ENCODE data around the gene NR6A1.

NR6A1 gene

DNA sequence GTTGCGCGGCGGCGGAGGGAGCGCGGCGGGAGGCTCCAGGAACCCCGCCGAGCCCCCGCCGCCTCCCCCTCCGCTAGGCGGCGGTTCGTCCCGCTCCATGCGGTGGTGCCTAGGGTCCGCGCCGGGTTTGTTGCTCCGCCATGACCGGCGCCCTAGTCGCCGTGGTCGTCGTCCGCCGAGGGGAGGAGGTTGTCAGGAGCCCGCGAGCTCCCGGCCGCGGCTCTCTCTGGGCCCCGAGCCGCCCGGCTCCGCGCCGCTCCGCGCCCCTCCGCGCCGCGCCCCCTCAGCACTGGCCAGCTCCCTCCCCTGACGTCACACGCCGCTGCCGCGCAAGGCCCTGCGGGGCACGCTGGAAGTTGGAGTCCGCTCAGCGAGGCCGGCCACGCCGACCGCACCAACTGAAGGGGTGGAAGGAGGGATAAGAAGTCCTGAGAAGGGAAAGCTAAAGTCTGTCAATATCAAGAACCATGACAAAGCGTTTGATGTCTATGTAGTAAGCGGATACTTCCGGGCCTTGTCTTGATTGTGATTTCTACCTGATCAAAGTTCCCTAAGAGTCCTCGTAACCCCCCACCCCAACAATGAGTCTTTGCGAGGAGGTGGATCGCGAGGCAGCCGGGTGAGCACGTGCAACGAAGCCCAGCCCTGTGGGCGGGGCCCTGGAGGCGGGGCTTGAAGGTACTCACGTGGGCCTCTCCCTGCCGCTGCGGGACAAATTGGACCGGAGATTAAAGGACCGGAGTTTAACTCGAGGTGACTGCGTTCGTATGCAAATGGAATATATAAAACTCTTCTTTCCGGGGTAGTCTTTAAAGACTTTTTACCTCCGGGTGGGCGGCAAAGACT lies at the start of gene NR6A1:
TSS of gene NR6A1 (minus strand) at position 291 of the 846 bp plus-strand sequence.
- H3K9ac ChIP-seq (ENCODE audit: low read length) = peak within 1 kb of the TSS; percentile 91
- no peaks in the 10 kb centered on the region for H3K36me3 ChIP-seq (ENCODE audit: control insufficient read depth, low read depth, low read length)
- peaks cover 31% of the 10 kb centered on the region for H3K4me1 ChIP-seq (ENCODE audit: control insufficient read depth, low read depth, low read length)
- peak within 1 kb of the TSS; percentile 89 for H3K4me3 ChIP-seq (ENCODE audit: low read length)
- H3K27me3 ChIP-seq (ENCODE audit: control insufficient read depth, insufficient read depth, low read length) = peaks cover 28% of the 10 kb centered on the region
- H3K9me3 ChIP-seq (ENCODE audit: control insufficient read depth, low read depth, low read length) = no peaks in the 10 kb centered on the region
- H3K27ac ChIP-seq (ENCODE audit: low read length) = peak within 1 kb of the TSS; percentile 99

DNA sequence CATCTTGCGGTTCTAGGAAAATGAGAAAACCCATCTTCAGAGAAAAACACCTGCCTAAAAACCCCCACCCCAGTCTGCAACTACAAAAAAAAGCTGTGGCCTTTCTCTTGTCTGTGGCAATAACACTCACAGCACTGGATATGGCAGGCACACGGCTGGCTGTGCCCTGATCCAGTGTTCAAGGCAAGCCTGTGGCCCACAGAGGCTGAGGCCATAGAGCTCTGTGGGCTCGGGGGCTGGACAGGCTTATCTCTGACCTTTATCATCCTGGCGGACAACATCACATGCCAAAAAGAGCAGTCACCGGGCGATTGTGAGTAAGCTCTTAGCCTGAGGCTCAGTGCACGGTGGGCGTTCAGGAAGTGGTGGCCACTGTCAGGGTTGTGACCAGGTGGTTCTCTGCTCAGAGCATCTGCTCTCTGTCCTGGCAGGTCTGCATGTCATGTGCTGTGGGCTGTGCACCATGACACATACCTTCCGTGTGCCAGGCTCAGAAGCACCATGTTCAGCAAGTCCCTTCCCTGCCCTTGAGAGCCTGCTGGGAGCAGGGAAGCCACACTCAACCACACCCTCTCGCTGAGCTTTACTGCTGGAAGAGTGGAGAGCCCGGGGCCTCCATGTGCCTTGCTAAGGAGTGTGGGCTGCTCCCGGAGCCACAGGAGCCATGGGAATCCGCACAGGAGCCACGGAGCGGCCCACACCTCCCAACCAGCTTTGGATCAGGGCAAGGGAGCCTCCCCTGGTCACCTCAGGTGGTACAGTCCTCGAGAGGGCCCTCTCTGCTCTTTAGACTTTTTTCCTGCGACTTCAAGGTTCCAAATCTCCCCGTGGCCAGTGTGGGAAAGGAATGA lies 47.5 kb upstream of the NR6A1 start:
- Histone ChIP-seq H3K4me3 (ENCODE audit: low read length) (no peak overlapping the region), H3K27ac (ENCODE audit: low read length) (no peak overlapping the region)

DNA sequence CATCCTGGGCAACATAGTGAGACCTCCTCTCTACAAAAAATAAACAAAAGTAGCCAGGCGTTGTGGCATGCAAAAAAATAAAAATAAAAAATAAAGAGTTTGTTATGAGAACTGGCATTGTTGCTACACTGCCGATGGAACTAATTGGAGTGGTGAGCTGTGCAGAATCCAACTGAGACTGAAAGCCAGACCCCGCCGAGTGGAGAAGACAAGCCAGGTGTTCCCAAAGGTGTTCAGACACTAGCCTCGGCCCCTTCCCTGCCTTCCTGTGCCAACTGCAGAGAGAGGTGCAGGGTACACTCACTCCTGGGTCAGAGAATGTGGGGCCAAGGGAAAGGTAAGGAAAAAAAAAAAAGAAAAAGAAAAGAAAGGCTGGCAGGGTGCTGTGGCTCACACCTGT lies 44.5 kb upstream of the NR6A1 start:
- H3K27me3 ChIP-seq (ENCODE audit: control insufficient read depth, insufficient read depth, low read length) = no peaks in the 10 kb centered on the region
- H3K9me3 ChIP-seq (ENCODE audit: control insufficient read depth, low read depth, low read length) = no peaks in the 10 kb centered on the region
- no peak overlapping the region for H3K9ac ChIP-seq (ENCODE audit: low read length)
- H3K4me3 ChIP-seq (ENCODE audit: low read length) = no peak overlapping the region
- H3K27ac ChIP-seq (ENCODE audit: low read length) = no peak overlapping the region
- no peaks in the 10 kb centered on the region for H3K36me3 ChIP-seq (ENCODE audit: control insufficient read depth, low read depth, low read length)
- peaks cover 20% of the 10 kb centered on the region for H3K4me1 ChIP-seq (ENCODE audit: control insufficient read depth, low read depth, low read length)

More for the DNA sequence above, 47.5 kb upstream of the NR6A1 start:
- no peaks in the 10 kb centered on the region for H3K4me1 ChIP-seq (ENCODE audit: control insufficient read depth, low read depth, low read length)
- no peak overlapping the region for H3K9ac ChIP-seq (ENCODE audit: low read length)
- H3K36me3 ChIP-seq (ENCODE audit: control insufficient read depth, low read depth, low read length) = no peaks in the 10 kb centered on the region
- H3K27me3 ChIP-seq (ENCODE audit: control insufficient read depth, insufficient read depth, low read length) = no peaks in the 10 kb centered on the region
- no peaks in the 10 kb centered on the region for H3K9me3 ChIP-seq (ENCODE audit: control insufficient read depth, low read depth, low read length)

DNA sequence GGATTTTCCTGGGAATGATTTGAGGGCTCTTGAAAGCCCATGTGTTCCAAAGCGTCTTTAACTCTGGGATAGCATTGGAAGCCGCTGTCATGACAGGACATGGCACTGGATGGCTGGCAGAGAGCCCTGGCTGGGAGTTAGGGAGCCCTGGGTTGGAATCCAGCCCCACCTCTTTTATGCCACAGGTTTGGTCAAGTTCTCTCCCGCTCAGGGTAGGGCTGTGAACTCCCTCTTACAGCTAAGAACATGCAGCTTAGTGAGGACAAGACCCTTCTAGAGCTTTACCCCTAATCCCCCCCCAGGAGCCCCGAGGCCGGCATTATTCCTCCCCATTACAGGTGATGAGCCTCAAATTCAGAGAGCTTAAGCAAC lies 43.0 kb upstream of the NR6A1 start:
- Histone ChIP-seq H3K27me3 (ENCODE audit: control insufficient read depth, insufficient read depth, low read length) (no peaks in the 10 kb centered on the region), H3K9ac (ENCODE audit: low read length) (no peak overlapping the region)

DNA sequence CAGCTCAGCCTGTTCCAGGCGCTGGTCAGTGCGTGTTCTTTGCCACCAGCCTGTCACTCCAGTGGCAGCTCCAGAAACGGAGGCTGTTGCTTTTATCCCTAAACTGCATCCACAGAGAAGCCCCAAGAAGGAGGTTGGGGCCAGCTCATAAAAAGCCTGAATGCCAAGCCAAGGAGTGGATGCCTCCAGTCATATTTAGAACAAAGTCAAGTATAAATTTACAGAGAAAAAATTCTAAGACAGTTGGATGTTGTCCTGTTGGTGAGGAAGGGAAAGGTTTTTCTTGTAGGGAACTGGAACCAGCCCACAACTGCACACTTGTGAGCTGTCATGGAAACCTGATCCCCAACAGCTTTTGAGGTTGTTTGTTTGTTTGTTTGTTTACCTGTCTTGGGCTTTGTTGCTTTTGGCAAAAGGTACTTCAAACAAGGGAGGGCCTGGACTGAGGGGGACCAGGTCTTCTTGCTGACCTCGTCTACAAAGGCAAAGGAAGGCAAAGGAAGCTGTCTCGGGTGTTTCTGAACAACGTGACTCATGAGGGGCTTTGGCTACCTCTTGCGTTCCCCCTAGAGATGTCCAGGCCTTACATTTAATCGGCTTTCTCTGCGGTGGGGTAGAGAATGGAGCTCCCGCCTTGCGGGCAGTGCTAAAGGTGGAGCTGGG lies 42.5 kb upstream of the NR6A1 start:
- Histone ChIP-seq H3K9ac (ENCODE audit: low read length) (no peak overlapping the region), H3K27ac (ENCODE audit: low read length) (no peak overlapping the region), H3K9me3 (ENCODE audit: control insufficient read depth, low read depth, low read length) (no peaks in the 10 kb centered on the region), H3K4me1 (ENCODE audit: control insufficient read depth, low read depth, low read length) (peaks cover 24% of the 10 kb centered on the region), H3K27me3 (ENCODE audit: control insufficient read depth, insufficient read depth, low read length) (no peaks in the 10 kb centered on the region), H3K36me3 (ENCODE audit: control insufficient read depth, low read depth, low read length) (no peaks in the 10 kb centered on the region), H3K4me3 (ENCODE audit: low read length) (no peak overlapping the region)

More for the DNA sequence above, 43.0 kb upstream of the NR6A1 start:
- Histone ChIP-seq H3K27ac (ENCODE audit: low read length) (no peak overlapping the region), H3K4me1 (ENCODE audit: control insufficient read depth, low read depth, low read length) (peaks cover 24% of the 10 kb centered on the region), H3K36me3 (ENCODE audit: control insufficient read depth, low read depth, low read length) (no peaks in the 10 kb centered on the region), H3K4me3 (ENCODE audit: low read length) (no peak overlapping the region), H3K9me3 (ENCODE audit: control insufficient read depth, low read depth, low read length) (no peaks in the 10 kb centered on the region)

DNA sequence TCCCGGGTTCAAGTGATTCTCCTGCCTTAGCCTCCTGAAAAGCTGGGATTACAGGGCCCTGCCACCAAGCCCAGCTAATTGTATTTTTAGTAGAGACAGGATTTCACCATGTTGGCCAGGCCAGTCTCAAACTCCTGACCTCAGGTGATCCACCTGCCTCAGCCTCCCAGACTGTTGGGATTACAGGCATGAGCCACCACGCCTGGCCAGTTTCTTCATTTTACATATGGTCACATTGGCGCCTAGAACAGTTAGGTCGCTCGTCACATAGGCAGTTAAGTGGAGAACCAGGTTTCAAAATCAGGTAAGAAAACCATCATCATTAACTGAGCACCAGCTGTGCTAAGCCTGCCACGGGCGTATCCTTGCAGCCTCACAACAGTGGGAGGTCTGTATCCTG lies 41.9 kb upstream of the NR6A1 start:
- no peak overlapping the region for H3K27ac ChIP-seq (ENCODE audit: low read length)
- H3K27me3 ChIP-seq (ENCODE audit: control insufficient read depth, insufficient read depth, low read length) = no peaks in the 10 kb centered on the region
- no peak overlapping the region for H3K4me3 ChIP-seq (ENCODE audit: low read length)
- H3K36me3 ChIP-seq (ENCODE audit: control insufficient read depth, low read depth, low read length) = no peaks in the 10 kb centered on the region
- H3K9me3 ChIP-seq (ENCODE audit: control insufficient read depth, low read depth, low read length) = no peaks in the 10 kb centered on the region
- H3K9ac ChIP-seq (ENCODE audit: low read length) = no peak overlapping the region
- peaks cover 24% of the 10 kb centered on the region for H3K4me1 ChIP-seq (ENCODE audit: control insufficient read depth, low read depth, low read length)

DNA sequence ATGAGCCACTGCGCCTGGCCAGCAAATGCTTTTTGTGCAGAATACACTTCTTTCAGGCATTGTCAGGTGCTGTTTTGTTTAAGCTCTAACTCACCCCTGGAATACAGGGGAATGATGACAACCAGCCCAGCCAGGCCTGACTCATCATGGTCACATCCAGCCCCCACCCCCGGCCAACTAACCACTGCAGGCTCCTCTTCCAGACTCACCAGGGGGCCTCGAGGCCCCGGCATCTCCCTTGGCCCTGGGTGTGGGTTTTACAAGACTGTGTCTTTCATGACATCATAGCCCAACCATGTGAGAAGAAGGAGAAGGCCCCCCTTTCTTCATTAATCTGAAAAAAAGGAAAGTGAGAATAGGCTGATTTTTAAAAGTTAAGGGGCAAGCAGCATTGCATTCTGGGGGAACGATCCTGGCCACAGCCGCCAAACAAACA lies 41.3 kb upstream of the NR6A1 start:
- no peaks in the 10 kb centered on the region for H3K9me3 ChIP-seq (ENCODE audit: control insufficient read depth, low read depth, low read length)
- no peaks in the 10 kb centered on the region for H3K36me3 ChIP-seq (ENCODE audit: control insufficient read depth, low read depth, low read length)
- H3K4me3 ChIP-seq (ENCODE audit: low read length) = no peak overlapping the region
- H3K27me3 ChIP-seq (ENCODE audit: control insufficient read depth, insufficient read depth, low read length) = no peaks in the 10 kb centered on the region
- peaks cover 24% of the 10 kb centered on the region for H3K4me1 ChIP-seq (ENCODE audit: control insufficient read depth, low read depth, low read length)
- H3K27ac ChIP-seq (ENCODE audit: low read length) = no peak overlapping the region
- no peak overlapping the region for H3K9ac ChIP-seq (ENCODE audit: low read length)

DNA sequence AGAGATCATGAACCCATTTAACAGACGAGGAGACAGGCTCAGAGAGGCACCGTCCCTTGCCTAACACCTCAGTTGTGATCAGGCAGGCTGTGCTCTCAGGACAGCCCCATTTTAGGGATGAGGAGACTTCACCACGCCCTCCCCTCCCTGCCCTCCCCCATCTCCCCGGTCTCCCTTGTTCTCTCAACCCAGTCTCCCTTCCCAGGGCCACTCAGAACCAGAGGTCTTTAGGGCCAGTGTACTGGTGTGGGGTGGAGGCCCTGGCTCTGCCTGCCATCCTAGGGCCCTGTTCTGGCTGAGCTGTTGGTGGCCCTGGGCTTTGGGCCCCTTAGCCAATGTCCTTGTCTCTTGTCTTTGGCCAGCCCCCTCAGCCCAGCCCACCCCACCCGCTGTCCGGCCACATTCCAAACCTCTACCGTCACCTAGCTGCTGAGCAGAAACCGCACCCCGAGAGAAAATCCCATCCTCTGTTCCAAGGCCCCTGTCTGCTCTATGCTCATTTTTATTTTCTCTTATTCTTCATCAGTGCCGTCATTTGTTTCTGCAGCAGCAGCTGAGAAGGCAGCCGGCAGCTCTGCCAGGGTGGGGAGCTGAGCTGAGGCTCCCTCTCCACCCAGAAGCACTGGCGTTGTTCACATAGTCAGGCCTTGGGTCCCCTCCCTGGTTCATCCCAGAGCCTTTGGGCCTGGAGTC lies 39.7 kb upstream of the NR6A1 start:
- peak overlapping the region; percentile 81 for H3K27ac ChIP-seq (ENCODE audit: low read length)
- H3K4me3 ChIP-seq (ENCODE audit: low read length) = no peak overlapping the region
- H3K9me3 ChIP-seq (ENCODE audit: control insufficient read depth, low read depth, low read length) = no peaks in the 10 kb centered on the region
- peaks cover 24% of the 10 kb centered on the region for H3K4me1 ChIP-seq (ENCODE audit: control insufficient read depth, low read depth, low read length)
- H3K36me3 ChIP-seq (ENCODE audit: control insufficient read depth, low read depth, low read length) = no peaks in the 10 kb centered on the region
- H3K27me3 ChIP-seq (ENCODE audit: control insufficient read depth, insufficient read depth, low read length) = no peaks in the 10 kb centered on the region
- peak overlapping the region; percentile 62 for H3K9ac ChIP-seq (ENCODE audit: low read length)

DNA sequence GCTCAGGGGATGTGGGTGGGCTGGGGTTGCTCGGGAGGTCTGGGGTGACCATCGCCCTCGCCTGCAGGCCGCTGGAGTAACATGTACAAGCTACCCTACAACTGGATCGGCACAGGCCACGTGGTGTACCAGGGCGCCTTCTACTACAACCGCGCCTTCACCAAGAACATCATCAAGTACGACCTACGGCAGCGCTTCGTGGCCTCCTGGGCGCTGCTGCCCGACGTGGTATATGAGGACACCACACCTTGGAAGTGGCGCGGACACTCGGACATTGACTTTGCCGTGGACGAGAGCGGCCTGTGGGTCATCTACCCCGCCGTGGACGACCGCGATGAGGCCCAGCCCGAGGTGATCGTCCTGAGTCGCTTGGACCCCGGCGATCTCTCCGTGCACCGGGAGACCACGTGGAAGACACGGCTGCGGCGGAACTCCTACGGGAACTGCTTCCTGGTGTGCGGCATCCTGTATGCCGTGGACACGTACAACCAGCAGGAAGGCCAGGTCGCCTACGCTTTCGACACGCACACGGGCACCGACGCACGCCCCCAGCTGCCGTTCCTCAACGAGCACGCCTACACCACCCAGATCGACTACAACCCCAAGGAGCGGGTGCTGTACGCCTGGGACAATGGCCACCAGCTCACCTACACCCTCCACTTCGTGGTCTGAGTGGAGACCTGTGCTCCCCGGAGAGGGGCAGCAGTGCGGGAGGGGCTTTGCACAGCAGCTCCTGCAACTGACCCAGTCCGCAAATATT lies 38.8 kb upstream of the NR6A1 start:
- Histone ChIP-seq H3K4me1 (ENCODE audit: control insufficient read depth, low read depth, low read length) (peaks cover 24% of the 10 kb centered on the region), H3K4me3 (ENCODE audit: low read length) (no peak overlapping the region), H3K36me3 (ENCODE audit: control insufficient read depth, low read depth, low read length) (no peaks in the 10 kb centered on the region), H3K27ac (ENCODE audit: low read length) (no peak overlapping the region), H3K9ac (ENCODE audit: low read length) (no peak overlapping the region), H3K9me3 (ENCODE audit: control insufficient read depth, low read depth, low read length) (no peaks in the 10 kb centered on the region), H3K27me3 (ENCODE audit: control insufficient read depth, insufficient read depth, low read length) (no peaks in the 10 kb centered on the region)

DNA sequence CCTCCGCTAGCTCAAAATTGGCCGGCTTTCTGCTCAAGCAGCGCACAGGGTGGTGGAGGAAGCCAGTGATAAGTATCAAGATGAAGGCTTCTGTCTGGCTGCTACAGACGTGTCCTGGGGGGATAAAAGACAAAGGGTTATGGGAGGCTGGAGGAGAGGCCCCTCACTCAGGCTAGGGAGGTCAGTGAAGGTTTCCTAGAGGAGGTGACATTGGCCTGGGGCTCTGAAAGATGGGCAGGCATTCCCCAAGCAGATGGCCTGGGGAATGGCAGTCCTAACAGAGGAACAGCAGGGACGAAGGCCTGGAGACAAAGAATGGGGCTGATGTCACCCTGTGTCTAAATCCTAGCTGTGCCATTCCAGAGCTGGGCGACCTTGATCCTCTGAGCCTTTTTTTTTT lies 38.1 kb upstream of the NR6A1 start:
- no peak overlapping the region for H3K27ac ChIP-seq (ENCODE audit: low read length)
- H3K27me3 ChIP-seq (ENCODE audit: control insufficient read depth, insufficient read depth, low read length) = no peaks in the 10 kb centered on the region
- H3K4me1 ChIP-seq (ENCODE audit: control insufficient read depth, low read depth, low read length) = peaks cover 24% of the 10 kb centered on the region
- H3K36me3 ChIP-seq (ENCODE audit: control insufficient read depth, low read depth, low read length) = no peaks in the 10 kb centered on the region
- no peak overlapping the region for H3K9ac ChIP-seq (ENCODE audit: low read length)
- no peak overlapping the region for H3K4me3 ChIP-seq (ENCODE audit: low read length)
- H3K9me3 ChIP-seq (ENCODE audit: control insufficient read depth, low read depth, low read length) = no peaks in the 10 kb centered on the region

All from iPS-18a (cell line).